Lower leg skin (tissue), 4 donors: Measurements from ENCODE around the gene WNT1. TPM values are rescaled to one million over a fixed set of nuclear protein-coding genes. Genes with fewer than 3 reads are reported as not detected.
A peak's percentile ranks its signal among the peaks of the same experiment; 100 is the strongest.

Source experiments
- DNase-seq, 2 donors: peaks; one replicate each; pipeline ENCODE4 v3.0.0-alpha.2; 2019; ENCODE audit warnings: low spot score in 2 of 2
- H3K4me3 ChIP-seq: fragments of 200-600 bp; sonication (generic); 2 replicates; pipeline ENCODE4 v1.5.1; 2017; ENCODE audit warnings: mild to moderate bottlenecking, low read depth; ENCODE audit not compliant: poor library complexity, severe bottlenecking
- POLR2A ChIP-seq, 2 donors: fragments of 450-650 bp; IDR thresholded peaks; one replicate each; pipeline ENCODE4 v1.6.1; 2016 to 2017; ENCODE audit warnings: antibody characterized with exemption in 2 of 2, mild to moderate bottlenecking in 1 of 2, moderate library complexity in 1 of 2
- WGBS, 2 donors: methylation state at CpG; one replicate each; pipeline ENCODE4 v1.1.5; 2018; 5-methylcytosine and 5-hydroxymethylcytosine counted together
- intact Hi-C: fragments of 100-400 bp; cut with DNase I; formaldehyde crosslinking; loops from one replicate; pipeline ENCODE4 v1.15.0; 2023; ENCODE audit warnings: low total_unique reads
- total RNA-seq, 4 donors: library from RNA; depleted of rRNA; stranded (reverse); fragments of >200 nt; gene quantifications; one replicate each; pipeline ENCODE4 v1.1.0, GENCODE V29; 2016
- TF ChIP-seq, protein P1 (sequence below), 3 donors: fragments of 450-650 bp; IDR thresholded peaks; one replicate each; pipeline ENCODE4 v1.5.1; 2016; ENCODE audit warnings: antibody characterized with exemption in 3 of 3, mild to moderate bottlenecking in 3 of 3, moderate library complexity in 2 of 3

WNT1 gene
- total RNA-seq, 4 donors from 2014 or later = not detected

DNA sequence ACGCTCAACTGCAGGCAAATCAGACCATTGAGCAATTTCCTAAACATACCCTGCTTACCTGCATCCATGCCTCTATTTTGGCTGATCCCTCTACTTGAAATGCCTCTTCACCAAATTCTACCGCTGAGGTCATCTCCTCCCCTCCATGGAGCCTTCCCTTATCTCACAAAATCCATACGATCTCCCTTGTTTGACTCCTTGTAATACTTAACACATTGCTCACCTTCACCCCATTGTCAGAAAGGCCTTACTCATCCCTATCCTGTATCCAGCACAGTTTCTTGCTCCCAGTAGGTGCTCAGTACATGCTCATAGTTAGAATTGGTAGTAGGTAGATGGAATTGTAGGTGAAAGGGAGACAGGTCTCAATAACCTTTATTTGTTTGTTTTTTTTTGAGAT is 15.7 kb downstream of the WNT1 start:
- DNase-seq = no peak
- TF ChIP-seq, protein P1, sequence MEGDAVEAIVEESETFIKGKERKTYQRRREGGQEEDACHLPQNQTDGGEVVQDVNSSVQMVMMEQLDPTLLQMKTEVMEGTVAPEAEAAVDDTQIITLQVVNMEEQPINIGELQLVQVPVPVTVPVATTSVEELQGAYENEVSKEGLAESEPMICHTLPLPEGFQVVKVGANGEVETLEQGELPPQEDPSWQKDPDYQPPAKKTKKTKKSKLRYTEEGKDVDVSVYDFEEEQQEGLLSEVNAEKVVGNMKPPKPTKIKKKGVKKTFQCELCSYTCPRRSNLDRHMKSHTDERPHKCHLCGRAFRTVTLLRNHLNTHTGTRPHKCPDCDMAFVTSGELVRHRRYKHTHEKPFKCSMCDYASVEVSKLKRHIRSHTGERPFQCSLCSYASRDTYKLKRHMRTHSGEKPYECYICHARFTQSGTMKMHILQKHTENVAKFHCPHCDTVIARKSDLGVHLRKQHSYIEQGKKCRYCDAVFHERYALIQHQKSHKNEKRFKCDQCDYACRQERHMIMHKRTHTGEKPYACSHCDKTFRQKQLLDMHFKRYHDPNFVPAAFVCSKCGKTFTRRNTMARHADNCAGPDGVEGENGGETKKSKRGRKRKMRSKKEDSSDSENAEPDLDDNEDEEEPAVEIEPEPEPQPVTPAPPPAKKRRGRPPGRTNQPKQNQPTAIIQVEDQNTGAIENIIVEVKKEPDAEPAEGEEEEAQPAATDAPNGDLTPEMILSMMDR (IDR thresholded peaks at IDR 0.05) = no peak
- TF ChIP-seq POLR2A (IDR thresholded peaks at IDR 0.05) = no peak
- intact Hi-C loops = no loop called here
- 79 to 81% methylated on average over 3 of the region's 3 CpGs for WGBS, 2 donors
- no peak overlapping the region for H3K4me3 ChIP-seq

DNA sequence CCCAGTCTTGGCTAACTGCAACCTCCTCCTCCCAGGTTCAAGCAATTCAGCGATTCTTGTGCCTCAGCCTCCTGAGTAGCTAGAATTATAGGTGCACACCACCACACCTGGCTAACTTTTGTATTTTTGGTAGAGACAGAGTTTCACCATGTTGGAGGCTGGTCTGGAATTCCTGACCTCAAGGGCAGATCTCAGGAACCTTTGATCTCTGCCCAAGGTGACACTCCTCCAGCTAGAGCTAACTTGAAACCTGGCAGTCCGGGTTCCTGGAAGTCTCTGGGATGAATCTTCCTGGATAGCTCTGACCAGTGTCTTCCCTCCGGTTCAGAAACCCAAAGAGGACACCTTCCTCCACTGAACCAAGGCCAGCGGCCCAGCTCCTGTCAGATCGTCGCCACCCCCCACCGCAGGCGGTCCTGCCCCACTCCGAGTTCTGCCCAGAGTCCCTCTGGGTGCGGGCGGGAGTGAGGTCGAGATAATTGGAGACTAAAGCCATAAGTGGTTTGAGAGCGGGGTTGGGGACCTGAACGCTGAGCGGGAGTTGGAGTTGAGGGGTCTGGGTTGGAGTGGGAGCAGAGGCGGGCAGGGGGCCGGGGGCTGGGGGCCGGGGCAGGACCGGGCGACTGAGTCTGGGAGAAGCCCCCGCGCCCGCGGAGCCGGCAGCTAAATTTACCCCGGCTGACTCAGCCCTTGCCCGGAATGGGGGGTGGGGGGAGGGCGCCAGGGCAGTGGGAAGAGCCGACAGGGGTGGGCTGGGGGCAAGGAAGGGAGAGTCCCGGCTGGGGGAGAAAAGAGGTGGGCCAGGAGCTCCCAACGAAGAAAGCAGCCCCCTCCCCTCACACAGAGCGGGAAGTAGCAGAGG is 16.3 kb downstream of the WNT1 start:
- no peak for TF ChIP-seq POLR2A (IDR thresholded peaks at IDR 0.05)
- TF ChIP-seq, protein P1 (IDR thresholded peaks at IDR 0.05) = no peak
- DNase-seq = no peak
- no peak overlapping the region for H3K4me3 ChIP-seq
- WGBS, 2 donors = 23 to 26% methylated on average over 31 to 32 of the region's 32 CpGs
- intact Hi-C loops = loop anchor here (5.0 kb wide), 1 partner anchor 137 kb away; no protein-coding TSS in a partner anchor

DNA sequence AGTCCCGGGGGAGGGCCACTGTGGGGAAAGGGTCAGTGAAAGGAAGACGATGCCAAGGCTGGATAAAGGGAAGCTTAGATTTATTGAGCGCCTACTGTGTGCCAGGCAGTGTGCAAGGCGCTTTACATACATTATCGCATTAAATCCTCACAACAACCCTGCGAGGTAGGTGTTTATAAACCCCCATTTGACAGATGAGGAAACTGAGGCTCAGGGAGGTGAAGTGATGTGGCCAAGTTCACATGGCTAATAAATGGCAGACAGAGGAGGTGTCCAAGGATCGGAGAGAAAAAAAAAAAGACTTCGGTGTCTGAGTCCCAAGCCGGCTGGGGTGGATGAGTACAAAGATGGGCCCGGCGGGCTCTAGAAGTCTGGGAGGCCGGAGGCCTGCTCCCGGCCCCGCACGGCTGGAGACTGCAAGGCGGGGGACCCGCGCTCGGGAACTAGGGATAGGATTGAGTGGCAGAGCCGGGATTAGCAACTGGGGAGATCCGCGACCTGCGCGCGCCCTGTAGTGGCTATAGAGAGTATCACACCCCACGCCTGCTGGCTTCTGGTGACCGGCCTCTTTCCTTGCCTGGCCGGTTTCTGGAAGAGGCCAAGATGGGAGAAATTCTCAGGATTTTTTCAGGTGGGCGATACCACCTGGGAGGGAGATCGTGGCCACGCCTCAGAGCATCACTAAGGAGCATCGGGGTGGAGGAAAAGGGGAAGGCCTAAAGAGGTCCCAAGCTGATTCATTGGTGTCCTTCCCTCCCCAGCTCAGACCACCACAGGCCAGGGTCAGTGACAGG is 17.2 kb downstream of the WNT1 start:
- TF ChIP-seq, protein P1 (IDR thresholded peaks at IDR 0.05) = no peak
- no peak for TF ChIP-seq POLR2A (IDR thresholded peaks at IDR 0.05)
- 5 to 6% methylated on average over 28 to 32 of the region's 32 CpGs for WGBS, 2 donors
- H3K4me3 ChIP-seq = no peak overlapping the region
- intact Hi-C loops = loop anchor here (5.0 kb wide), 1 partner anchor 138 kb away; no protein-coding TSS in a partner anchor
- DNase-seq = peak; percentile 71 to 95

- 19 to 27% methylated on average over 44 to 49 of the region's 71 CpGs for WGBS, 2 donors
- peak; percentile 59 to 95 for DNase-seq
- H3K4me3 ChIP-seq = no peak overlapping the region
- intact Hi-C loops = loop anchor here (5.0 kb wide), 1 partner anchor 140 kb away; no protein-coding TSS in a partner anchor
- TF ChIP-seq, protein P1 (IDR thresholded peaks at IDR 0.05) = peak in 1 of 3 donors; percentile 42
- TF ChIP-seq POLR2A (IDR thresholded peaks at IDR 0.05) = no peak
Measured at GRCh38 chr12:48996794-48997718, 18.9 kb downstream of the WNT1 start.
